IPS DF 4.7 (cell line): ENCODE data around the gene RBM39.
"Not testable (repeated sequence)": the region's sequence is repeated elsewhere in the genome, so short reads cannot be mapped to it uniquely, and the experiment has no call there.

Experiments used
- DNase-seq: peaks from one replicate; pipeline ENCODE4 v3.0.0-alpha.2; 2013; ENCODE audit warnings: low spot score; ENCODE audit errors: extremely low read depth

The RBM39 gene

GRCh38 chr20:35741892-35742740 lies at the start of gene RBM39:
TSS of gene RBM39 (minus strand) at chr20:35742260. CDS start at chr20:35740874, 1,386 bp downstream.
- DNase-seq, result peak; percentile 99

- no peak for DNase-seq
Observed at GRCh38 chr20:35791821-35792220, 49.8 kb upstream of the RBM39 start.

- no peak for DNase-seq
Observed at GRCh38 chr20:35791097-35791496, 49.0 kb upstream of the RBM39 start.

- DNase-seq, result no peak
Observed at GRCh38 chr20:35788796-35789195, 46.7 kb upstream of the RBM39 start.

- DNase-seq, result not testable (repeated sequence)
Observed at GRCh38 chr20:35785541-35785940, 43.5 kb upstream of the RBM39 start.

- not testable (repeated sequence) for DNase-seq
Observed at GRCh38 chr20:35783811-35784210, 41.8 kb upstream of the RBM39 start.

- no peak for DNase-seq
Observed at GRCh38 chr20:35776513-35777101, 34.5 kb upstream of the RBM39 start.

- DNase-seq, result no peak
Observed at GRCh38 chr20:35774391-35774790, 32.3 kb upstream of the RBM39 start.

- no peak for DNase-seq
Observed at GRCh38 chr20:35773154-35773751, 31.2 kb upstream of the RBM39 start.

- DNase-seq, result no peak
Observed at GRCh38 chr20:35772563-35773058, 30.6 kb upstream of the RBM39 start.

- no peak for DNase-seq
Observed at GRCh38 chr20:35771689-35772562, 29.9 kb upstream of the RBM39 start, which contains the start of gene PHF20. TSS of gene PHF20 (plus strand) at chr20:35772015. CDS start at chr20:35801523, 29,508 bp downstream.

GRCh38 chr20:35771367-35771688 lies 29.3 kb upstream of the RBM39 start:
- no peak for DNase-seq

- DNase-seq, result no peak
Observed at GRCh38 chr20:35768731-35769664, 26.9 kb upstream of the RBM39 start.

- no peak for DNase-seq
Observed at GRCh38 chr20:35767683-35768481, 25.8 kb upstream of the RBM39 start.

- no peak for DNase-seq
Observed at GRCh38 chr20:35766843-35767242, 24.8 kb upstream of the RBM39 start.

GRCh38 chr20:35764936-35765335 lies 22.9 kb upstream of the RBM39 start:
- not testable (repeated sequence) for DNase-seq

GRCh38 chr20:35762461-35762860 lies 20.4 kb upstream of the RBM39 start:
- no peak for DNase-seq

- DNase-seq, result not testable (repeated sequence)
Observed at GRCh38 chr20:35761548-35761947, 19.5 kb upstream of the RBM39 start.

- DNase-seq, result no peak
Observed at GRCh38 chr20:35757098-35757705, 15.1 kb upstream of the RBM39 start.
